Eye (tissue), 1 donor: Measurements from ENCODE around the gene FXYD4.
"Not testable (repeated sequence)": the region's sequence is repeated elsewhere in the genome, so short reads cannot be mapped to it uniquely, and the experiment has no call there.

Source experiments
- DNase-seq: peaks from one replicate; pipeline ENCODE4 v3.0.0-alpha.2; 2015

Gene FXYD4, protein sequence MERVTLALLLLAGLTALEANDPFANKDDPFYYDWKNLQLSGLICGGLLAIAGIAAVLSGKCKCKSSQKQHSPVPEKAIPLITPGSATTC

DNA sequence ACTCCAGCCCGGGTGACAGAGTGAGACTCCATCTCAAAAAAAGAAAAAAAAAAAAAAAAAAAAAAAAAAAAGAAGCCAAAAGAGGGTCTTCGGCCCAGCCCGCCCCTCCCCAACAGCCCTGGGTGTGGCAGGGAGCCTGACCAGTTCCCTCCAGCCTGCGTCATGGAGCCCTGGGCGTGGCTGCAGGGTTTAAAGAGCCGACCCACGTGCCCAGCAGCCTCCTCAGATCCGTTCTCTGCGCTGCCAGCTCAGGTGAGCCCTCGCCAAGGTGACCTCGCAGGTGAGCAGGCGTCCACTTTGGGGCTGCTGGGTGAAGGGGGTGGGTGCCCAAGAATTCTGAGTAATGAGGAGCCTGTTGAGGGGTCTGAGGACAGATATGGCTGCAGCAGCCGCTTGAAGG, at the start of gene FXYD4:
TSS of gene FXYD4 (plus strand) at position 219 of the 400 bp plus-strand sequence. CDS start 2,111 bp downstream, outside the sequence.
- no peak for DNase-seq

DNA sequence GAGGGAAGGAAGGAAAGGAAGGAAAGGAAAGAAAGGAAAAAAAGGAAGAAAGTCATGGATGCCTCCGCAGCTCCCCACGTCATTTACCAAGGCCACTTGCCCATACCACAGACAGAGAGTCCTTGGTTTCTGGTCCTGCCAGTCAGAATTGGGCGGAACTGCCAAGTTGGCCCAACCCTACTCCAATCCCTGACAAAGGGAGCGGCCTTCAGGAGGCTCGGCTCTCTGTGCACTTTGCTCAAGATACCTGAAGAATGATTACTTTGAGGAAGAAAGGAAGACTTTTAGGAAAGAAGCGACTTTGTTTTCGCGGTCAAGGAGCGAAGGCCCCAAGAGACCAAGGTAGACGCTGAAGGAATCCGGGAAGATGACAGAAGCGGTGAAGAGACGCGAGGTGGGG, 49.1 kb upstream of the FXYD4 start:
- DNase-seq: no peak

DNA sequence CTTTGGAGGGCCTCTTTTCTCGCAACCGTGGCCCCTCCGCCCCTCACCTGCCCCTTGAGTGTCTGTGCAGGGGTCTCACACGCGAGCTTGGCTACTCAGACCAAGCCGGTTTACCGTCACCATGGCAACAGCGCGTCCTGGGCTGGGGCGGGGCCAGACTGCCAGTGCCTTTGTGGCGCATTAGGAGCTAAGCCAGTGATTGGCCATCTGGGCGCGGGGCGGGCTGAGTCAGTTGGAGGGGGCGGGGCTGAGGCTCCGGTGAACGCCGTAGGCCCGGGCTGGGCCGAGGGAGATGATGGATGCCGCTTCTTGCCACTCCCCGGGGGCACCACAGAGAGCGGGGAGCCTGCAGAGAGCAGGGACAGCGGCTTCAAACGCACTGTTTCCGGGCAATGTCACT, 48.7 kb upstream of the FXYD4 start:
- peak; percentile 98 for DNase-seq

DNA sequence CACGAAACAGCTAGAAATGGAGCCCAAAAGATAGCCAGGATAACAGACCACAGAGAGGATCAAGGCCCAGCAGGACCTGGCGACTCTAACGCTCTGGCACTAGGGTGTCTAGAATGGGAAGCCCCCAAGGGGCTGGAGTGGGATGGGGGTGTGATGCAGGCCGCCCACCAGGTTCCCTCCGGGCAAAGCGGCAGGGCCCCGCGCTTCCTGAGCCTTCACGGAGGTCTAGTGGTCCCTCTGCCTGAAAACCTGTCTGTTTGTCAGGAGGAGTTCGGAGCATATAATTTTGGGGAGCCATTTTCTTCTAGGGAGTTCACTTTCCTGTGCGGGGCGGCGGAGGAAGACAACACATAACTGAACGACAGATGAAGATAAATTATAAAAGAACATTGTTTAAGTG, 48.2 kb upstream of the FXYD4 start:
- no peak for DNase-seq

DNA sequence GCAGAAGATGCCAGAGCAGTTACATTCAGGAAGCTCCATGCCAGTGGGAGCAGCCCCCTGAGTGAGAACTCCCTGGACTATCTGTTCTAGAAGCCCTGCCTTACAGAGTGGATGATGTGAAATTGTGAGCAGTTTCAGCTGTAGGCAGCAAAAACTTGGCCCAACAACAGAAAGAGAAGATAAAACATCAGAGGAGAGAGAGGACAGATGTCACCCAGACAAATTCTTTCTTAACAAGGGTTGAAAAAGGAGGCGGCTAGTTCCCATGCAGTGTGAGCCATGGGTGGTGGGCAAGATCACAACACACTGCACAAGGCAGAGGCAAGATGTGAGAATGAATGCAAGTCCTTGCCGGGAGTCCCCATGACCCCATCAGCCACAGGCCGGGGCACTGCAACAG, 46.6 kb upstream of the FXYD4 start:
- DNase-seq: no peak

DNA sequence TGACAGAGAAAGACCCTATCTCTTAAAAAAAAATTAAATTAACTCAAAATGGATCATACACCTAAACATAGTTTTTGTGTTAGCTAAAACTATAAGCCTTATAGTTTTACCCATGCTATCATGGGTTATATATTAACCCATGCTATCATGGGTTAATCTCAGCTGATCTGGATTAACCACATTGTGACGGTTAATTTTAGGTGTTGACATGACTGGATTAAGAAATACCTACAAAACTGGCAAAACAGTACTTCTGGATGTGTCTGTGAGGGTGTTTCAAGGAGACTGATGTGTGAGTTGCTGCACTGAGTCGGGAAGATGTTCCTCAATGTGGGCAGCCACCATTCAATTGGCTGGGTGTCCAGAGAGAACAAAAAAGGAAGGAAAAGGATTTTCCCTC, 44.3 kb upstream of the FXYD4 start:
- no peak for DNase-seq

DNA sequence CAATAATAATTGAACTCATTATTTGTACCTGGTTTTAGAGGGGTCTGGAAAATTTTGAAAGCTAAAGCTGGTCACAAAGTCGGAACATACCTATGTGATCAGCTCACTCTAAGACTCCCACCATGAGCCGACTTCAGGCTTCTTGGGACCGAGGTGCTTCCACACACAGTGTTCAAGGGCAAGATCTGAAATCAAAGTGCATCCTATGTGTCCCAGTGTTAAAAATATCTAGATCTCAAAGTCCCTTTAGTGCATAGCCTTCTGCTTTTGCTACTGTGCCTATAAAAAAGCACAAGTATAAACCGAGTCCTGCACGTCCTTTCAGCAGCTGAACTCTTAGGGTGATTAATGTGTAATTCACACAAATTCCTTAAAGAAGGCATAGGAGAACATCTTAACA, 43.5 kb upstream of the FXYD4 start:
- DNase-seq: no peak

DNA sequence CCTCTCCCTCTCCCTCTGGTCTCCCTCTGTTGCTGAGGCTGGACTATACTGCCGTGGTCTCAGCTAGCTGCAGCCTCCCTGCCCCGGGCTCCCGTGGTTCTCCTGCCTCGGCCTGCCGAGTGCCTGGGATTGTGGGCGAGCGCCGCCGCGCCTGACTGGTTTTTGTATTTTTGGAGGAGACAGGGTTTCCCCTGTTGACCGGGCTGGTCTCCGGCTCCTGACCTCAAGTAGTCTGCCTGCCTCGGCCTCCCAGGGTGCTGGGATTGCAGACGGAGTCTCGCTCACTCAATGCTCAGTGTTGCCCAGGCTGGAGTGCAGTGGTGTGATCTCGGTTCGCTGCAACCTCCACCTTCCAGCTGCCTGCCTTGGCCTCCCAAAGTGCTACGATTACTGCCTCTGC, 42.6 kb upstream of the FXYD4 start:
- not testable (repeated sequence) for DNase-seq

DNA sequence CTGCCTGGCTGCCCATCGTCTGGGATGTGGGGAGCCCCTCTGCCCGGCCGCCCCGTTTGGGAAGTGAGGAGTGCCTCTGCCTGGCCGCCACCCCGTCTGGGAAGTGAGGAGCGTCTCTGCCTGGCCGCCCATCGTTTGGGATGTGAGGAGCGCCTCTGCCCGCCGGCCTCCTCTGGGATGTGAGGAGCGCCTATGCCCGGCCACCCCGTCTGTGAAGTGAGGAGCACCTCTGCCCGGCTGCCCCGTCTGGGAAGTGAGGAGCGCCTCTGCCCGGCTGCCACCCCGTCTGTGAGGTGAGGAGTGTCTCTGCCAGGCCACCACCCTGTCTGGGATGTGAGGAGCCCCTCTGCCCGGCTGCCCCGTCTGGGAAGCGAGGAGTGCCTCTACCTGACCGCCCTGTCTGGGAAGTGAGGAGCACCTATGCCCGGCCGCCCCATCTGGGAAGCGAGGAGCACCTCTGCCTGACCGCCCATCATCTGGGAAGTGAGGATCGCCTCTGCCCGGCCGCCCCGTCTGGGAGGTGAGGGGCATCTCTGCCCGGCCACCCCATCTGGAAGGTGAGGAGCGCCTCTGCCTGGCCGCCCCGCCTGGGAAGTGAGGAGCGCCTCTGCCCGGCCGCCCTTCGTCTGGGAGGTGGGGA, 42.1 kb upstream of the FXYD4 start:
- not testable (repeated sequence) for DNase-seq

DNA sequence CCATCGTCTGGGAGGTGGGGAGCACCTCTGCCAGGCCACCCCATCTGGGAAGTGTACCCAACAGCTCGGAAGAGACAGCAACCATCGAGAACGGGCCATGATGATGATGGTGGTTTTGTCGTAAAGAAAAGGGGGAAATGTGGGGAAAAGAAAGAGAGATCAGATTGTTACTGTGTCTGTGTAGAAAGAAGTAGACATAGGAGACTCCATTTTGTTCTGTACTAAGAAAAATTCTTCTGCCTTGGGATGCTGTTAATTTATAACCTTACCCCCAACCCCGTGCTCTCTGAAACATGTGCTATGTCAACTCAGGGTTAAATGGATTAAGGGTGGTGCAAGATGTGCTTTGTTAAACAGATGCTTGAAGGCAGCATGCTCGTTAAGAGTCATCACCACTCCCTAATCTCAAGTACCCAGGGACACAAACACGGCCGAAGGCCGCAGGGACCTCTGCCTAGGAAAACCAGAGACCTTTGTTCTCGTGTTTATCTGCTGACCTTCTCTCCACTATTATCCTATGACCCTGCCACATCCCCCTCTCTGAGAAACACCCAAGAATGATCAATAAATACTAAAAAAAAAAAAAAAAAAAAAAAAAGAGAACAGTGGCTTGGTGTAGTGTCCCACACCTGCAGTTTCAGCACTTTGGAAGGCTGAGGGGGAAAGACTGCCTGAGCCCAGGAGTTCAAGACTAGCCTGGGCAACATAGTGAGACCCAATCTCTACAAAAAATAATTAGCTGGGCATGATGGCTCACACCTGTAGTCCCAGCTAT, 41.2 kb upstream of the FXYD4 start:
- DNase-seq: not testable (repeated sequence)

DNA sequence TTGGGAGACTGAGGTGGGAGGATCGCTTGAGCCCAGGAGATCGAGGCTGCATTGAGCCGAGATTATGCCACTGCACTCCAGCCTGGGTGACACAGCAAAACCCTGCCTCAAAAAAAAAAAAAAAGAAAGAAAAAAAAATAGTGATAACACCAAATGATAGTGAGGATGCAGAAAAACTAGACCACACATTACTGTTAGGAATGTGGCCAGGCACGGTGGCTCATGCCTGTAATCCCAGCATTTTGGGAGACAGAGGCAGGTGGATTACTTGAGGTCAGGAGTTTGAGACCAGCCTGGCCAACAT, 40.7 kb upstream of the FXYD4 start:
- DNase-seq: not testable (repeated sequence)

DNA sequence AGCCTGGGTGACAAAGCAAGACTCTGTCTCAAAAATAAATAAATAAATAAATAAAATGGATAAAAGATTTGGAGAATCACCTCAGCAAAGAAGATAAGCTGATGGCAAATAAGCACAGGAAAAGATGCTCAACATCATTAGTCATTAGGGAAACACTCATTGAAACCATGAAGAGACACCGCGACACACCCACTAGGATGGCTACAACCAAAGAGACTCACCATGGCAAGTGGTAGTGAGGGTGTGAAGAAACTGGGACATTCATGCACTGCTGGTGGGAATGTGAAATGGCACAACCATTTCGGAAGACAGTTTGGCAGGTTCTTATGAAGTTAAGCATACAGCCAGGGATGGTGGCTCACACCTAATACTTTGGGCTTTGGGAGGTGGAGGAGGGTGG, 37.8 kb upstream of the FXYD4 start:
- DNase-seq: no peak

DNA sequence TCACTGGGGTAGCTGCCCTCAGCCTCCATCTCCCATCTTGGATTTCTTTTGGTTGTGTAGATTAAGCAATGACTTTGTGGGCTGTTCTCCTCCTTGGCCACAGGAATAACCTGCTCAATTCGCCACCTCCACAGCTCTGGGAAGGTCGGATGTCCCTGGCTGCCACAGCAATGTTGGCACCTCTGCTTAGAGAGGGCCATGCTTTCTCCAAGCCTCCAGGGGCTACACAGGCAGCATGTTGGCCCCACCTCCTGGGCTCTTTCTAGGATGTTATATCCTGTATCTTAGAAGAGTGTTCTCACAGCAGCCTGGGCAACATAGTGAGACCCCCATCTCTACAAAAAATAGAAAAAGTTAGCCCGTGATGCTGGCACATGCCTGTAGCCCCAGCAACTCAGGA, 35.4 kb upstream of the FXYD4 start:
- no peak for DNase-seq

DNA sequence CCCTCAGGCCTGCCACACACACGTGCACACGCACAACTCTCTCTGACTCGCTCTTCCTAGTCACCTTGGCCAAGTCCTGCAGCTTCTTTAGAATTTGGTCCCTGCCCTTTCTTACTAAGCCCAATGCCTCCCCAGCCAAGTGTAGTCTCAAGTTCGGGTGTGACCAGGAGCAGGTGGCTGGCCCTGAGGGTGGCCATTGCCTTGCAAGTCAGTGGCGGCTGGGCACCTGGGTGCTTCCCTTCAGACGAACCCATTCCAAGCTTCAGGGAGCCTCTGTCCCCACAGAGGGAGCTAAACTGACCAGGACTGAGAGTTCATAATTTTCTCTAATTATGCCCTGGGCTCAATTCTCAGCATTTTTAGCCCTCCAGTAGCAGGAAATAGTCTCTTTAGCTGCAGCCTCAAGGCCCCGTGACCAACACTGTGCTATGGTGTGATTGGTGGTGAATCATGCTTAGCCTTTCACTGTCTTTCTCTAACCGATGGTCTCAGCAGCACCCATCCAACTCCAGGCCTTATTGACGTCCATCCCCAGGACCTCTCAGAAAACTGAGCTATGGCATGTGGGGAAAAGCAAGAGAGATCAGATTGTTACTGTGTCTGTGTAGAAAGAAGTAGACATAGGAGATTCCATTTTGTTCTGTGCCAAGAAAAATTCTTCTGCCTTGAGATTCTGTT, 34.7 kb upstream of the FXYD4 start:
- DNase-seq: no peak

DNA sequence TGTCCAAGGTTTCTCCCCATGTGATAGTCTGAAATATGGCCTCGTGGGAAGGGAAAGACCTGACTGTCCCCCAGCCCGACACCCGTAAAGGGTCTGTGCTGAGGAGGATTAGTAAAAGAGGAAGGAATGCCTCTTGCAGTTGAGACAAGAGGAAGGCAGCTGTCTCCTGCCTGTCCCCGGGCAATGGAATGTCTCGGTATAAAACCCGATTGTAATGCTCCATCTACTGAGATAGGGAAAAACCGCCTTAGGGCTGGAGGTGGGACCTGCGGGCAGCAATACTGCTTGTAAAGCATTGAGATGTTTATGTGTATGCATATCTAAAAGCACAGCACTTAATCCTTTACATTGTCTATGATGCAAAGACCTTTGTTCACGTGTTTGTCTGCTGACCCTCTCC, 33.9 kb upstream of the FXYD4 start:
- DNase-seq: not testable (repeated sequence)

DNA sequence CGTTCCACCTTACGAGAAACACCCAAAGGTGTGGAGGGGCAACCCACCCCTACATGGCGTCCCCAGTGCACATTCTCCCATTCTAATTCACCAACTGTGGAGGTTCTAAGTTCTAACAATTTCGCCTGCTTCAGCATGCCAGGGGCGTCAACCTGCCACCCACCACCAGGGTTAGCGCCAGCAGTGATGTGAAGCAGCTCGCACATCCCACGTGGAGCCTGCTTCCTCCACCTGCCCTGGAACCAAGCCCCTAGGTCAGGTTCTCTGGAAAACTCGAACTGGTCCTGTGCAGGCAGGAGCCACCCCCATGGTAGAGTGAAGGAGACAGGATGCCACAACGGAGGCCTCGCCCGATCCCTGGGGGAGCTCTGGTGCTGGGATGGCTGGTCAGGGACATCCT, 33.3 kb upstream of the FXYD4 start:
- no peak for DNase-seq

DNA sequence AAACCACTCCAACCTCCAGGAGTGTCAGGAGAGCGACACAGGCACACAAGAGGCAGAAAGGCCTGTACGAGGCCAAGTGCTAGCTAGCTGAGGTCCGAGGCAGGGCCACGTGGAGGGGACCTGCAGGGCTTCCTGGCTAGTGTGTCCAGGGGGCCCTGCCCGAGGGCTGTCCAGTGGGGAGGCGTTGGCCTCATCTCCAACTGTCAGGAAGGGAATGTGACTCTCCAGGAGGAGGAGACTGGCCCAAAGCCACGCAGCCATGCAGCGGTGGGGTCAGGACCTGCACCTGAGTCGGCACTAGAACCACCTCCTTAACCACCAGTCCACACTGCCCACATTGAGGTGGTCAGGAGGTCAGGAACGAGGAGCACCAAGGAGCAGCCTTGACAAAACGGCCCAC, 32.3 kb upstream of the FXYD4 start:
- no peak for DNase-seq

DNA sequence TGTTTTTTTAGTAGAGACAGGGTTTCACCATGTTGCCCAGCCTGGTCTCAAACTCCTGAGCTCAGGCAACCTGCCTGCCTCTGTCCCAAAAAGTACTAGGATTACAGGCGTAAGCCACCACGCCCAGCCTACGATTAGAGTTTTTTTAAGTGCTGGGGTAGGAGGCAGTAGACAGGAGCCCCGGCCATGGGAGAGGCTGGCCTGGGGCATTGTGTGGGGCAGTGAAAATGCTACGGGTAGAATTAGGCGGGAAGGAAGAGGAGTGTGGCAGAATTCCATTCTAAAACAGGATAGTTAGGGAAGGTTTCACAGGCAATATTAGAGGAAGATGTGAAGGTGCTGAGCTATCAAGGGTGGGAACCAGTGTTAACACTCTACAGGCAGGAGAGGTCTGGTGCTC, 31.3 kb upstream of the FXYD4 start:
- DNase-seq: no peak

DNA sequence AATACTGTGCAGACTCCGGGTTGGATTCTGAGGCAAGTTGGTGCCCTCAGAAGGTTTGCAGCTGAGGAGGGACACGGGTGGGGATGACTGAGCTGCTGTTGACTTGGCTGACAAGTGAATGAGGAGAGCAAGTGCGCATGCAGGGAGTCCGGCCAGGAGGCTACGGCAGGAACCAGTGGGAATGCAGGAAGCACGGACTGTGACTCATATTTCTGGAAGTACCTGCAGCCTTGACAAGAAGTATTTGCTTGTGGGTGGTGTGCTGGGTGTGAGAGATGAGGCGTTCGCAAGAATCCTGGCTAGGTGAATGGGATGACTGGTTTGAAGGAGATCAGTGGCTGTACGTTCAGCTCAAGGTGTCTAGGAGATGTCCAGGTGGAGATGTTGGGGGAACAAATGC, 30.8 kb upstream of the FXYD4 start:
- no peak for DNase-seq

DNA sequence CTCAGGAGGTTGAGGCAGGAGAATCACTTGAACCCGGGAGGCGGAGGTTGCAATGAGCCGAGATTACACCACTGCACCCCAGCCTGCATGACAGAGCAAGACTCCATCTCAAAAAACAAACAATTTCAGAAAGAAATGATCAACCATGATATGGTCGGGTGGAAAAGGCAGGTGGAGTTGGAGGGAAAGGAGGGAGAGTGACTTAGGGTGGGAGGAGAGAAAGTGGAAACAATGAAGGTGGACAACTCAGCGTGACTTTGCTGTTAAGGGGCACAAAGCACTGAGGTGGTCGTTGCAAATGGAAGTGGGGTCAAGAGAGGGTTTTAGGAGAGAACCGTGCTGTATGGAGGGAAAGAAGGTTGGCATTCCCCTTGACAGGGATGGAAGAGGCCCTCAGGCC, 30.0 kb upstream of the FXYD4 start:
- no peak for DNase-seq

DNA sequence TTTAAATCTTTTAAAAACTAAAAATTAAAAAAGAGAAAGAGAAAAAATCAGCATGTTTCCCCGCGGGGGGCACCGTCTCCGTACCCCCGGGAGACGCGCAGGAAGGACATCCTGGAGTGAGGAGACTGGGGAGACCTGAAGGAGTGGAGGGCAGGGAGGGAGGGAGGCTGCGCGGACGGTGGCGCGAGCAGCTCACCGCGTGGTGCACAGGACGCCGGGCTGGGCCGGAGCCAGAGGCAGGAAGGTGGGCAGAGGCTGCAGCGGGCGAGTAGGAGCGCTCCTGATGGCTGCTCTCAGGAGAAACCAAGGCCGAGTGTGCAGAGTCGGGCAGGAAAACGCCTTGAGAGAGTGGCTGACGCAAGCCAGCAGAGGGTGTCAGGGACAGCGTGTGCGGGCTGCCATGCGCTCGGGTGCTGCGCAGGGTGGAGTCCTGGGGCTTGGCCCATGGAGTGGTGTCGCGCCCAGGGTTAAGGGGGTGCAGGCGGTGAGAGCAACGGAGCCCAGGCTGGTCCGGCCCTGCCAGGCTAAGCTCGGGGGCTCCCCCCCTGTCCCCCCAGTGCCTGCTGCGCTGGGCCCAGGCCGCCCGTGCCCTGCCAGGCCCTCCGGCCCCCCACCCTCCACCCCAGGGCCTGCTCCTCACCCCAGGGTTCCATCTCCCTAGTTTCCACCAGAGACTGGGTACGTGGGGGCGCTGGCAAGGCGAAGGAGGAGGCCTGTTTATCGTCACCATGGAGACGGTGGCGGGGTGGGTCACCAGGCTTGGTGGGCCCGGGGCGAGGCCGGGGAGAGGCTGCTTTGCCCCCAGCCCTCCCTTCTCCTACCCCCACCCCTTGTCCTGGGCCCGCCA, 28.9 kb upstream of the FXYD4 start:
- DNase-seq: no peak

DNA sequence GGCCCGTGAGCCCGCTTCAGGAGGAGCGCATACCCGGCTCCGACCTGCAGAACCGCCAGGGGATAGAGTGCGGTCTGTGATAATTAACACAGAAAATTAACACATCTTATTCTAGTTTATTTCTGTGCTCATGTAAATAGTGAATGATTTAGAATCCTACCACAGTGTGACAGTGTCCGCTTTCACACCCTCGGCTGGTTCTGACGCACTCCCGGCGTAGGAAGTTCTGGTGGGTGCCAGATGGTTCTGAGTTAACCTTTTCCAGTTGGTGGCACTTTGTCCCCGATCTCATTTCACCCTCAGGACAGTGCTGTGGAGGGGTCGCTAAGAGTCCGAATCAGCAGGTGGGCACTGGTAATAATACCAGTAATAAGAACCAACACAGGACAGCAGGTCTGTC, 28.3 kb upstream of the FXYD4 start:
- DNase-seq: no peak

DNA sequence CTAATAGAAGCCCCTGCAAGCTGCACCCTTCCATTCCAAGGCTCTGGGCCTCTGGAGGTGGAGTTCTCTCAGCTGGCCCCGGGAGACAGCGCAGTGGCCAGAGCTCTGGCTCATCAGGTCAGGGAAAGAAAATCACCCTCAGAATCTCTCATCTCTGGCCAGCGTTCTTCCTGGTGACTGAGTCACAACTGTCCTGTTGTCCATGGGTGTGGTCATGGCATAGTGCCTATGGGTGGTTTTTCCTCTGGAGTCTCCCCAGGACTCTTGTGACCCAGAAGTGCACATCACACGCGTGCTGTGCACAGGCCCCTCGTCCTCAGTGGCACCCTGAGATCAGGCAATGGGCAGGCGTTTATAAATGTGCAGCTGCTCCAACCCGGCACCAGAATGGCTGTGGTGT, 27.4 kb upstream of the FXYD4 start:
- DNase-seq: no peak
